Activated CD4-positive, alpha-beta T cell treated with anti-CD3 and anti-CD28 coated beads for 36 hours (primary cell): ENCODE measurements around the gene C16orf74. TPM values are rescaled to one million over a fixed set of nuclear protein-coding genes. Genes with fewer than 3 reads are reported as not detected.
A peak's percentile ranks its signal among the peaks of the same experiment; 100 is the strongest.

Source experiments
- ATAC-seq: fragments of 200-7000 bp; cut with Tn5 transposase; one replicate; pipeline ENCODE4 v1.10.0; 2021; ENCODE audit warnings: mild to moderate bottlenecking, moderate library complexity
- CTCF ChIA-PET: fragments of 350-600 bp; sonication (Branson Sonifier 250); formaldehyde crosslinking; loops from one replicate; lab custom pipeline; 2021; ENCODE audit warnings: antibody characterized with exemption; lab: Charles Lee
- POLR2A ChIA-PET: fragments of 350-600 bp; sonication (Branson Sonifier 250); formaldehyde crosslinking; loops from one replicate; lab custom pipeline; 2021; ENCODE audit warnings: antibody characterized with exemption, inconsistent platforms; lab: Charles Lee
- DNase-seq: peaks from one replicate; pipeline ENCODE4 v3.0.0-alpha.2; 2020
- H3K27ac Mint-ChIP-seq: one replicate; pipeline ENCODE4 v1.8.0; 2021; ENCODE audit warnings: mixed read lengths
- H3K27me3 Mint-ChIP-seq: one replicate; pipeline ENCODE4 v1.8.0; 2021; ENCODE audit warnings: mixed read lengths
- H3K36me3 Mint-ChIP-seq: one replicate; pipeline ENCODE4 v1.8.0; 2021; ENCODE audit warnings: low read depth, mixed read lengths
- H3K4me1 Mint-ChIP-seq: one replicate; pipeline ENCODE4 v1.8.0; 2021; ENCODE audit warnings: mixed read lengths
- H3K4me3 Mint-ChIP-seq: one replicate; pipeline ENCODE4 v1.8.0; 2021; ENCODE audit warnings: mild to moderate bottlenecking, moderate library complexity, mixed read lengths
- H3K9me3 Mint-ChIP-seq: one replicate; pipeline ENCODE4 v1.8.0; 2021; ENCODE audit warnings: low read depth, mixed read lengths
- intact Hi-C, 2 experiments: fragments of 100-400 bp; cut with DNase I in 1 of 2; cut with micrococcal nuclease in 1 of 2; formaldehyde crosslinking; loops; one replicate each; pipeline versions ENCODE4 v1.14.2 to v1.15.1; 2022 to 2024; cut with DNase I, micrococcal nuclease
- total RNA-seq, 2 experiments: library from RNA; stranded (reverse); gene quantifications; one replicate each; pipeline ENCODE4 v1.2.3, GENCODE V29; 2021

Gene C16orf74
- total RNA-seq, 2 experiments from 2014 or later = 0.23 to 0.25 TPM

DNA sequence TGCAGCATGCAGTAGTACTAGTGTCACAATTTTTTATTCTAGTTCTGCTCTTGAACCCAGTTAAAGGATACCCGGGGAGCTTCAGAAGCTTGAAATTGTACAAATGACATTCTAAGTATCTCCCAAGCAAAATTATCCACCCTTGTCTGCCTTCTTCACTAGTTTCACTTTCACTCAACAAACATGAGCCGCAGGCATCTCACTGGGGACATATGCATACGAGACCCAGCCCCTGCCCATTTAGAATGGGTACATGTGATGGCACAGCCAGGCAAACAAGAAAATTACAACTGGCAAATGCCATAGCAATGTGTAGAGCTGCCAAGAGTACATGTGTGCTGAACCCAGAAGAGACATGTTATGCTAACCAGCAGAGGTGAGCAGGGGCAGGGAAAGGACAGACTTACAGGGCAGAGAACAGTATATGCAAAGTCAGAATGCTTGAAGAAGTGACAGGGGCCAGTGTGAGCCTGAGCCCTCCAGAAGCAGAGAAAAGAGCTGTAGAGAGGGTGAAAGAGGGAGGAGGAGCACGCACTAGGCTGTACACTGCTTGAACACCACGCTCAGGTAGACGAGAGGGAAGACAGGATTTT lies 70.4 kb downstream of the C16orf74 start:
- Mint-ChIP-seq H3K9me3 (no peaks in the 10 kb centered on the region), H3K4me1 (peaks cover 4% of the 10 kb centered on the region), H3K36me3 (peaks cover 57% of the 10 kb centered on the region), H3K27me3 (no peaks in the 10 kb centered on the region), H3K27ac (no peak overlapping the region), H3K4me3 (no peak overlapping the region)
- ChIA-PET CTCF (interaction anchor here (1.8 kb wide), 1 partner anchor 12 kb away, joined by 5 read pairs; no protein-coding TSS in a partner anchor), POLR2A (no interaction called here)
- ATAC-seq = no peak
- no peak for DNase-seq
- intact Hi-C loops = loop anchor here in 1 of 2 experiments (10.0 kb wide), 1 partner anchor 874 kb away; the partner anchor contains the start of gene MTHFSD

DNA sequence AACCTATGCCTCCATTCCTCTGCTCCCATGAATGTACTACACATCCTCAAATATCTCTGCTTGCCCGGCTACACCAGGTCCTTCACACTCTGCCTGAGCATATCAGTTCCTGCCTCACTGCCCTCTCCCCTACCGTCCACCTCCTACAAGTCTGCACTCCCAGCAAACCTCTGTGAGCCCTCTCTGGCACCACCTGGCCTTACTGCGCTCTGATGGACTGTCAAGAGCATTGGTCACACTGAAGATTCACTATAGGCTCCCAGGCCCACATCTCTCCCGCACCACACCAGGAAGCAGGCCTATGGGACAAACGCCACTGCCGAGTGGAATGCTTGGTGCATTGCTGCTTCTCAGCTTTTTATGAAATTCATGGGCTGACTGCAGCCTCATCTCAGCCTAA lies 71.0 kb downstream of the C16orf74 start:
- DNase-seq (no peak), ATAC-seq (no peak)
- Mint-ChIP-seq H3K27ac (no peak overlapping the region), H3K4me1 (peaks cover 7% of the 10 kb centered on the region), H3K27me3 (no peaks in the 10 kb centered on the region), H3K9me3 (no peaks in the 10 kb centered on the region), H3K36me3 (peaks cover 57% of the 10 kb centered on the region), H3K4me3 (no peak overlapping the region)
- POLR2A ChIA-PET = no interaction called here
- intact Hi-C loops = loop anchor here in 1 of 2 experiments (10.0 kb wide), 1 partner anchor 875 kb away; the partner anchor contains the start of gene MTHFSD
- CTCF ChIA-PET = interaction anchor here (1.8 kb wide), 1 partner anchor 13 kb away, joined by 5 read pairs; no protein-coding TSS in a partner anchor

DNA sequence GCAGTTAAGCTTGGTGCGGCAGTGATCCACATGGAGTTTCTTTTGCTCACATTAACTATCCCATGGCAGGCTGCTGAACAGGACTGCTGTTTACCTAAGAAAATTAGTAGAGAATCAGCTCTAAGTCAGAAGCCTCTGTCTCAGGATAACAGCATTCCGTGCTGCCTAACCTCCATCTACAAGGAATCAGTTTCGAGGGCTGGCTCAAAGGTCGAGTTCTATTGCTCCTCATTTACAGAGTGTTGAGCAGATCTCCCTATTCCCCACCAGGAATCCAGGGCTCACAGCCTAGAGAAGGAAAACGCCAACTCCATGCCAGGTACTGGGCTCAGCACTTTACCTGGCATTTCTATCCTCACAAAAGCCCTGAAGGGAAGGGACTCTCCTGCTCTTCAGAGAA lies 72.1 kb downstream of the C16orf74 start:
- H3K4me3 Mint-ChIP-seq = no peak overlapping the region
- H3K9me3 Mint-ChIP-seq = no peaks in the 10 kb centered on the region
- no peaks in the 10 kb centered on the region for H3K27me3 Mint-ChIP-seq
- CTCF ChIA-PET = interaction anchor here (0.6 to 1.8 kb wide), 3 partner anchors 14 to 22 kb away, joined by 3 to 5 read pairs (median 3); no protein-coding TSS in a partner anchor
- DNase-seq = no peak
- POLR2A ChIA-PET = no interaction called here
- no peak for ATAC-seq
- peaks cover 61% of the 10 kb centered on the region for H3K36me3 Mint-ChIP-seq
- no peak overlapping the region for H3K27ac Mint-ChIP-seq
- H3K4me1 Mint-ChIP-seq = peaks cover 7% of the 10 kb centered on the region
- intact Hi-C loops = no loop called here

DNA sequence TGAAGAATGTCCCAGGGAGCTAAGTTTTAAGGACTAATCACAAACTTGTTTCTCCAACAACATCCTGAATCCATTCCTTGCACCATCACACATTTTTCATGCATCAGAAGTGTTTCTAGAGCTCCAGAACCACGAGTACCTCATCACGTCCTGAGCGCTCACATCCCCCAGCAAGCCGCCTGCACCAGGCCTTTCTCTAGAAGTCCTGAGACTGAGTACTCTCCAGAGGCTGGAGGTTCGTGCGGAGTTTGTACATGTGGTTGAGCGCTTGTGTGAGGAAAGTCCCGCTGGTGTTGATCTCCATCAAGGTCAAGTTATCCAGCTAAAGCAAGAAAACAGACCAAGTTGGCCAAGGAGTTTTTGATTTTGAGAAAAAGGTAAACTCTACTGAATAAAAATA lies 72.9 kb downstream of the C16orf74 start:
- DNase-seq = no peak
- Mint-ChIP-seq H3K36me3 (peaks cover 56% of the 10 kb centered on the region), H3K27ac (no peak overlapping the region), H3K27me3 (no peaks in the 10 kb centered on the region), H3K4me3 (no peak overlapping the region), H3K4me1 (peaks cover 7% of the 10 kb centered on the region), H3K9me3 (no peaks in the 10 kb centered on the region)
- intact Hi-C loops = no loop called here
- no peak for ATAC-seq
- ChIA-PET CTCF (interaction anchor here (0.8 to 1.5 kb wide), 3 partner anchors 9 to 27 kb away, joined by 3 read pairs; no protein-coding TSS in a partner anchor), POLR2A (no interaction called here)

DNA sequence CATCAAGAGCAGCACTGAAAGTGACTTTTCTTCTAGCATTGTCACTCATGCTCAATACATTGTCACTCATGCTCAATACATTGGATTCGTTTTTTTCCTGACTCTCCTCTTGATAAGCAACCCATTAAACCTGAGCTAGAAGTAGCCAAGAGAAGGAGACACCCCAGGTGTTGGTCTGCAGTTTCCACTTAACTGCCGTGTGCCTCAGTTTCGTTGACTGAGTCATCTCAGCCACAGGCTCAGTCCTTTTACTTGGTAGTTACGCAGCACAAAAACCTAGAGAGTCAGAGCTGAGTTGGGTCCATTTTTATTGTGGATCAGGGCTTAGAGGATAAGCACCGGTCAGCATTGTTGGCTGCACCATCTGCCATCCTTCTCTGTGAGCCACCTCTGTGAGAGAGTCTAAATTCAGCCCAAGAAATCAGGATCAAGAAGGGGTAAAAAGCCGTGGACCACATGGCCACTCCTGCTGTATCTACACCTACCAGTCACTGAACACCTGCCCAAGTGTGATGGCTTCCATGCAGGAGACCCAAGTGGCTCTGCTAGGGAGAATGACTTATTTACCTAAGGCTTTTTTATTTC lies 73.4 kb downstream of the C16orf74 start:
- H3K36me3 Mint-ChIP-seq = peaks cover 59% of the 10 kb centered on the region
- no peak overlapping the region for H3K4me3 Mint-ChIP-seq
- DNase-seq = no peak
- intact Hi-C loops = no loop called here
- peaks cover 7% of the 10 kb centered on the region for H3K4me1 Mint-ChIP-seq
- no peaks in the 10 kb centered on the region for H3K27me3 Mint-ChIP-seq
- no peaks in the 10 kb centered on the region for H3K9me3 Mint-ChIP-seq
- CTCF ChIA-PET = interaction anchor here (0.8 to 1.5 kb wide), 2 partner anchors 10 to 26 kb away, joined by 3 read pairs; no protein-coding TSS in a partner anchor
- POLR2A ChIA-PET = no interaction called here
- no peak overlapping the region for H3K27ac Mint-ChIP-seq
- no peak for ATAC-seq

DNA sequence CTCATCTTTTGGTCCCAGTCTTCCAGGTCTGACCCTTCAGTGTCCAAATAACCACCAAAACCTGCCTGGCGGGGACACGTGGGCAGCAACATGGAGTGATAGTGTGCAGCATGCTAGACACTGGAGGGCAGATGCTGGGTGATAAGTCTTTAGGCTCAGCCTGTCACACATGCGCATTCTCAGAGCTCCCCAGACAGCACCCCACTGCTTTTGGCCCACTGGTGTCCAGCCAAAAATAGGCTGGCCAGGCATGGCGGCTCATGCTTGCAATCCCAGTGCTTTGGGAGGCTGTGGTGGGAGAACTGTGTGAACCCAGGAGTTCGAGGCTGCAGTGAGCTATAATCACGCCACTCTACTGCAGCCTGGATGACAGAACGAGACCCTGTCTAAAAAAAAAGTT lies 74.4 kb downstream of the C16orf74 start:
- no peak for ATAC-seq
- Mint-ChIP-seq H3K9me3 (no peaks in the 10 kb centered on the region), H3K36me3 (peaks cover 60% of the 10 kb centered on the region), H3K4me3 (no peak overlapping the region), H3K27ac (no peak overlapping the region), H3K27me3 (no peaks in the 10 kb centered on the region), H3K4me1 (peaks cover 7% of the 10 kb centered on the region)
- POLR2A ChIA-PET = no interaction called here
- CTCF ChIA-PET = interaction anchor here (0.7 to 1.9 kb wide), 2 partner anchors 40 to 61 kb away, joined by 4 to 7 read pairs; no protein-coding TSS in a partner anchor
- DNase-seq = no peak
- intact Hi-C loops = no loop called here

DNA sequence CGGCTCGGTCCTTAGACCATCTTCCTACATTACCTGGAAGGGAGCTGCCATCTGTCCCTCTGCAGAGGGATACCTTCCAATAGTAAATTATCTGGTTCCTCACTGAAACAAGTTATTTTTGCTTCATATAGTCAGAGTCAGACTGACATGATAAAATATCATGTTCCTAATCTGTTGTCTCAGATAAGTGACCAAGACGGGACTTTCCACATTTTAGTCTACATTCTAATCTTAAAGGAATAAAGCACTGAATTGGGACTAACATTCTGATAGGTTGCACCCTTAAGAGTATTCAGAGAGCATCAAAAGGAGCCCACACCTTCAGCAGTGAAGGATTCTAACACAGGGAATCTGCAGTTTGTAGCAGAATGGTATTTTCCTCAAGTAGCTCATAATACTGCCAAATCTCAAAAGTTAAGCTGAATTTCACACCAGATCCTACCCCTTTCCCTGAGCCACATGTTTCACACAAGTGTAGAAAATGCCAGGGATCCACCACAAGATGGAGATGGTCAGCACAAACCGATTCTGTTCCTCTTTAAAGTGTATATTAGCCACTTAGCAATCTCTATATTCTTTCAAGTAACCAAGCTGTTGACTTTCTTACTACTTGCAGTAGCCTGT lies 75.5 kb downstream of the C16orf74 start:
- intact Hi-C loops = no loop called here
- ATAC-seq = no peak
- ChIA-PET POLR2A (no interaction called here), CTCF (interaction anchor here (0.5 to 1.9 kb wide), 4 partner anchors 59 to 314 kb away, joined by 3 to 7 read pairs (median 3); no protein-coding TSS in a partner anchor)
- DNase-seq = no peak
- H3K27me3 Mint-ChIP-seq = no peaks in the 10 kb centered on the region
- no peak overlapping the region for H3K27ac Mint-ChIP-seq
- peaks cover 57% of the 10 kb centered on the region for H3K36me3 Mint-ChIP-seq
- peaks cover 7% of the 10 kb centered on the region for H3K4me1 Mint-ChIP-seq
- H3K9me3 Mint-ChIP-seq = no peaks in the 10 kb centered on the region
- H3K4me3 Mint-ChIP-seq = no peak overlapping the region

DNA sequence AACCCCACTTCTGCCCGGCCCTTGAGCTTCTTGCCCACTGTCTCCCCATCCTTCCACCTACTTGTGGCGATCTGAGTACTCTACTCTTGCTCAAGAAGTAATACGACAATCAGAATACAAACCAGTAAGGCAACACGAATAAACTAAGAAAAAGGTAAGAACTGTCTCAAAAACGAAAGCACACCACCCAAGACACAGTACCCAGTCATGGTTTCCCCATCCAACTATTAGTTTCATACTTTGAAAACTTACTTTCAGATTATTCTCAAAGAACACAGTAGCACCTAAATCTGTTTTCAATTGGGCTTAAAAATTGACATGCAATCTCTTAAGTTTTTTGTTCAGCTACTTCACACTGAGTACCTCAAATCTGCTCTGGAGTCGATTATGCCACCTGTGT lies 76.1 kb downstream of the C16orf74 start:
- H3K27ac Mint-ChIP-seq = peak overlapping the region; percentile 66

DNA sequence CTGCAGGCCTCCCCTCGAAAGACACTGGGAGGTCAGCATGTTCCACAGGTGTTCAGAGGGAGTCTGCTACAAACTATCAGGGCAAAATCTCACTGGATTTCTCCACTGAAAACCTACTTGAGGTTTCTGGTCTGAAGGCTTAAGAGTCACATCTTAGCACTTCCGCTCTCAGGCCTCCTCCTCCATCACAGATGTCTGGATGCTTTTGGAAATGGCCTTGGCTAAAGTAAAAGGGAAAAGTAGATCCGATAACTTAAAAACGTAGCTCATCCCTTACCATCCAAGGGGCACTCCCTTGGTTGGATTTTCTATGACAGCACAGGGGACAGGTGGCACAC lies 76.5 kb downstream of the C16orf74 start:
- intact Hi-C loops = loop anchor here in 1 of 2 experiments (5.0 kb wide), 1 partner anchor 43 kb away; no protein-coding TSS in a partner anchor
- Mint-ChIP-seq H3K4me3 (no peak overlapping the region), H3K27me3 (no peaks in the 10 kb centered on the region), H3K36me3 (peaks cover 56% of the 10 kb centered on the region), H3K4me1 (peaks cover 7% of the 10 kb centered on the region), H3K27ac (no peak overlapping the region), H3K9me3 (no peaks in the 10 kb centered on the region)
- DNase-seq (no peak), ATAC-seq (no peak)
- ChIA-PET CTCF (interaction anchor here (0.6 to 1.5 kb wide), 4 partner anchors 11 to 315 kb away, joined by 3 to 5 read pairs (median 4); no protein-coding TSS in a partner anchor), POLR2A (no interaction called here)

More for the DNA sequence above, 76.1 kb downstream of the C16orf74 start:
- no peak for ATAC-seq
- no peak for DNase-seq
- H3K36me3 Mint-ChIP-seq = peaks cover 56% of the 10 kb centered on the region
- ChIA-PET POLR2A (no interaction called here), CTCF (interaction anchor here (0.6 to 1.9 kb wide), 5 partner anchors 11 to 314 kb away, joined by 3 to 7 read pairs (median 3); no protein-coding TSS in a partner anchor)
- H3K4me1 Mint-ChIP-seq = peaks cover 7% of the 10 kb centered on the region
- intact Hi-C loops = loop anchor here in 1 of 2 experiments (5.0 kb wide), 1 partner anchor 42 kb away; no protein-coding TSS in a partner anchor
- no peaks in the 10 kb centered on the region for H3K27me3 Mint-ChIP-seq
- no peaks in the 10 kb centered on the region for H3K9me3 Mint-ChIP-seq
- no peak overlapping the region for H3K4me3 Mint-ChIP-seq

DNA sequence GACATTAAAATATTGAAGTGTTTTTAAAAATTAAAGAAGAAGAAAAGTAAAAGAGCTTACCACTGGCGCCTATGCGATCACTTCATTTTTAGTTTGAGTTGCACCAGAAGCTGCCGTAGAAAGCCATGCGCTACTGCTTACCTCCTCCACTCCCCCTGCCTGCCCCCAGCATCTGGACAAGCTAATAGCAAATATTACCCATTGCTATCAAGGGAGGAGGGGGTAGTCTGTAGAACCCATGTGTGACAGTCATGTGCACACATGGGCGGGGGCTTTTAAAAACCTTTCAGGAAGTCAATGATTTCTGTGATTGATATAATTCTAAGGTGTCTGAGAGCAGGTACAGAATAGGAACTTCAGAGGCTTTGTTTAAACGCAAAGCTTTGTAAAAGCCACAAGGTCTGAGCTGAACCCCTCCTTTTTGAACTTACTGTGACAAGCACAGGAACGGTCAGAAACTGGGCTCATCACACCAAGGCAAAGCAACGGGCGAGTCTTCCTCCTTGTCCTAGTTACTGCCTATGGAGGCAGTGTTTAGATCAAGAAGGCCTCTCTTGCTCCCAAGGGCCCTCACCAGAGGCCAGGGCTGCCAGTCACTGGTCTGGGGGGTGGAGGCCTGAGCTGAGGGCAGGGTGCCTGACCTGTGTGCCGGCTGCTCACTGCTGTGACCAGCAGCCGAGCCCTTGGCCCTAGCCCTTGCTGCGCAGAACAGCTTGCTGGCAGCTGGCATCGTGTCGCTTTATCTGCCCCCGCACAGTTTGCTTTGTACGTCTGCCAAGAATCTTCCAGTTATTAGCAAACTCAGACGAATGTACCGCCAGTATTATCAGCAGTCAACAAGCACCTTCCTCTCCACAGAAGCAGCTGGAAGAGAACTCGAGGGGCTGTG lies 77.1 kb downstream of the C16orf74 start:
- CTCF ChIA-PET = interaction anchor here (0.5 to 2.1 kb wide), 7 partner anchors 11 to 86 kb away, joined by 3 to 10 read pairs (median 4); no protein-coding TSS in a partner anchor
- Mint-ChIP-seq H3K36me3 (peaks cover 55% of the 10 kb centered on the region), H3K4me1 (peaks cover 7% of the 10 kb centered on the region), H3K27ac (no peak overlapping the region), H3K4me3 (no peak overlapping the region), H3K27me3 (no peaks in the 10 kb centered on the region), H3K9me3 (no peaks in the 10 kb centered on the region)
- ATAC-seq (no peak), DNase-seq (no peak)
- POLR2A ChIA-PET = interaction anchor here (1.1 kb wide), 1 partner anchor 58 kb away, joined by 3 read pairs; no protein-coding TSS in a partner anchor
- intact Hi-C loops = loop anchor here in 1 of 2 experiments (5.0 kb wide), 1 partner anchor 44 kb away; no protein-coding TSS in a partner anchor
